Effector CD4-positive, alpha-beta T cell (primary cell): Measurements from ENCODE around the gene PML.
A peak's percentile ranks its signal among the peaks of the same experiment; 100 is the strongest.
"Not testable (repeated sequence)": the region's sequence is repeated elsewhere in the genome, so short reads cannot be mapped to it uniquely, and the experiment has no call there.

ENCODE experiments used
- DNase-seq: peaks from one replicate; pipeline ENCODE4 v3.0.0-alpha.2; 2020

PML gene

DNA sequence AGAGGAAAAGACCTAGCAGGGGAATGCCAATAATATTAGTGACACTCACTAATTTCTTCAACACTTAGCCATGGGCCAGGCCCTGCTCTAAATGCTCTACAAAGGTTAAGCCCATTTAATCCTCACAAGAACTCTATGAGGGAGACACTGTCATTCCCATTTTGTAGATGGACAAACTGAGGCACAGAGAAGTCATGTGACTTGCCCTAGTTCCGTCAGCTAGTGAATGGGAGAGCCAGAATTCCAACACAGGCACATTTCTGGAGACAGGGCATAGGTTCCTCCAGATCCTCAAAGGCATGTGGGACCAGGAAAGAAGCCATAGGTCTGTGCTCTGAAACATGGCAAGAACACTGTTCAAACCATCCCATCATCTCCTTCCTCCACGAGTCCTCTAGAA, 36.7 kb upstream of the PML start:
- DNase-seq = no peak

DNA sequence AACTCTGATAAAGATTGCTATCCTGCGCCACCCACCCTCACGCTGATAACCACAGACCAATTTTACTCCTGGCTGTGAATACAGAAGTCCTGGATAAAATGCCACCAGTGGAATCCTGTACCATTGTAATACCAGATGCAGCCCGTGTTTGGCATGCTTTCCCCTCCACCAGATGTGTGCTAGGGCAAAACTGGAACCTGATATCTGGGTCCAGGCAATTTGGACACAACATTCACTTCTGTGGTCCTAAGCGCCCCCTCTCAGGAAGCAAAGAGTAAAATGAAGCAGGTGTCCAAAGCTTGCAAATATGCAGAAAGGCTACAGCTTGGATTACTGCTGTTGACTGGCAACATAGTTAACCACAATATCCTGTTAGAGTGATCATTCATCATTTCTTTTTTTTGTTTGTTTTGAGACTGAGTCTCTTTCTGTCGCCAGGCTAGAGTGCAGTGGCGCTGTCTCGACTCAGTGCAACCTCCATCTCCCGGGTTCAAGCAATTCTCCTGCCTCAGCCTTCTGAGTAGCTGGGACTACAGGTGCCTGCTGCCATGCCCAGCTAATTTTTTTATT, 35.4 kb upstream of the PML start:
- no peak for DNase-seq

DNA sequence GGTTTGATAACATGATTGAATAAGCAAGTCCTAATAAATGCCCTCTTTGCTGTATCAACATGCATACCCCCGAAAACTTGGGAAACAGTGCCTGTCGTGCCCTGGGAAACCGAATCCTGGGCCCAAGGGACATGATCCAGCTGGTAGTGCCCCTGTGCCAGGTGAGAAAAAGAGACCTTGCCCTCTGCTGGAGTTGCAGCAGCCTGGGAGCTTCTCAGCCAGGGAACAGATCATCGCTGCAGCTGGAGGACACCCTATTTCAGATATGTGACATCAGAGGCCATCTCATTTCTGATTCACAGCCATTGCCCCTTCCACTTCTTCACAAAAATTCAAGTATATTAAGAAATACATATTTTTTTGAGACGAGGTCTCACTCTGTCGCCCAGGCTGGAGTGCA, 34.7 kb upstream of the PML start:
- DNase-seq = no peak

DNA sequence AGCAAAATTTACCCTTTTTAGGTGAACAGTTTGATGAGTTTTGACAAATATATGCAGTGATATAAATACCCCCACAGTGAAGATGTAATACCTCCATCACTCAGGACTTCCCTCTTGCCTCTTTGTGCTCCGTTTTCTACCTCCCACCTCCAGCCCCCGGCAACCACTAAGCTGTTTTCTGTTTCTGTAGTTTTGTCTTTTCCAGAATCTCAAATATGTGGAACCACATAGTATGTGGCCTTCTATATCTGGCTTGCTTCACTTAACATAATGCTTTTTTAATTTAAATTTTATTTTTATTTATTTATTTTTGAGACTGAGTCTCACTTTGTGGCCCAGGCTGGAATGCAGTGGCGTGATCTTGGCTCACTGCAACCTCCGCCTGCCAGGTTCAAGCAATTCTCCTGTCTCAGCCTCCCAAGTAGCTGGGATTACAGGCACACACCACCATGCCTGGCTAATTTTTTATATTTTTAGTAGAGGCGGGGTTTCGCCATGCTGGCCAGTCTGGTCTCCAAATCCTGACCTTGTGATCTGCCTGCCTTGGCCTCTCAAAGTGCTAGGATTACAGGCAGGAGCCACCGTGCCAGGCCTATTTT, 33.9 kb upstream of the PML start:
- DNase-seq = not testable (repeated sequence)

DNA sequence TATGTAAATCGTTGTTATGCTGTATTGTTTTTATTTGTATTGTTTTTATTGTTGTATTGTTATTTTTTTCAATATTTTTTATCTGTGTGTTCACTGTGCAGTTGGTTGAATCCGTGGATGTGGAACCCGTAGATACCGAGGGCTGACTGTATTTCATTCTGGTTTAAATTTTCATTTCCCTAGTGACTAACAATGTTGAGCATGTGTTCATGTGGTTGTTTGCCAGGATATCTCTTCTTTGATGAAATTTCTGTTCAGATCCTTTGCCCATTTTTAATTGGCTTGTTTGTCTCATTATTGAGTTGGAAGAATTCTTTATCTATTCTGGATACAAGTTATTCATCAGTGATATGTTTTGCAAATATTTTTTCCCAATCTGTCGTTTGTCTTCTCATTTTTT, 32.1 kb upstream of the PML start:
- DNase-seq = no peak

DNA sequence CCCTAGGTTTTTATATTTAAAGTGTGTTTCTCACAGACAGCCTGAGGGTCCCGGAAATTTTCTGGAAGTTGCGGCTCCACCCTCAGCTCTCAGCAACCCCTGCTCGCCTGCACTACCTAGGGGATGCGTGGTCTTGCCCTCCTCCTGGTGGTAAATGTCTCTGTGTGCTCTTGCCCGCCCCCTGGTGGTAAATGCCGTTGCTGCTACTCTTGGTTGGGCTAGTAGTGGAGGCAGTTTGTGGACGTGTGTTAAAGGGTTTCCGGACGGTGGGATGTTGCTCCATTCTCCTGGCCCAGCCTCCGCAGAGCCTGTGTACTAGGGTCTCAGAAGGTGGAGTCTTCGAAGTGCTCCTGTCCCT, 29.8 kb upstream of the PML start:
- peak; percentile 82 for DNase-seq

DNA sequence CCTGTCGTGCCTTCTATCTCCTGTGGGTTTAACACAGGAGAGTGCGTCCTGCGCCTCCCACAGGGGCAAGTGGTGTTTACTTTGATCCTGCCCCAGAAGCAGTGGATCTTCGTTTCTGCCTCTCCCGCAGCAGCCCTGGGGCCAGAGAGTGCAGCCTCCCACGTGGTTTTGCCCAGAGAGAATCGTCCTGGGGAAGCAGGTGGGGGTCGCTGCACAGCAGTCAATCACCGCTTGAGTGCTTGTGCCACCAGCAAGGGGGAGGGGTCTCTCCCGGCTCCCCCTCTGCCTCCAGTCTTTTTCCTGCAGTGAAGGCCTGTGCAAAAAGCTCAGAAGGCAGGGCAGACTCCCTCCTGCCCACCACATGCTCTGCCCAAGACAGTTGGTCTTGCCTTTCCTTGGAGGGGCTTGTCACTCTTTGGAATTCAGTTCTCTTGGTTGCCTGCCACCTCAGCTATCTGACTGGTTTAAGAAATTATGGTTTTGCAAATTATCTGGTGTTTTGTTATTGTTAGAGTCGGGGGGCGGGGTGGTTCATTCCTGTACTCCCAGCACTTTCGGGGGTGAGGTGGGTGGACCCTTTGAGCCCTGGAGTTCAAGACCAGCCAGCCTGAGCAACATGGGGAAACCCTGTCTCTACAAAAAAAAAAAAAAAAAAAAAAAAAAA, 29.3 kb upstream of the PML start:
- no peak for DNase-seq

DNA sequence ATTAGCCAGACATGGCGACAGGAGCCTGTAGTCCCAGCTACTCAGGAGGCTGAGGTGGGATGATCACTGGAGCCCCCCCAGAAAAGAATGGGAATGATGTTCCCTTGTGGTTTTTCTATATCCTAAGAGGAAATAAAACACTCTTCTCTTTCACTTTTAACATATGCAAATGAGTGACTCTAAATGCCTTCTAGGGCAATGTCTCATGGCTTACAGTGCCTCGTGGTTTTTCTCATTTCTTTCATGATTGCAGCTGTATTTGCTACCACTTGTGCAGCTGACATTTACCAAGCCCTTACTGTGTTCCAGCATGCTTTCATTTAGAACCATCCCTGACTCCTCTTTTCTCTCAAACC, 28.8 kb upstream of the PML start:
- DNase-seq = no peak

DNA sequence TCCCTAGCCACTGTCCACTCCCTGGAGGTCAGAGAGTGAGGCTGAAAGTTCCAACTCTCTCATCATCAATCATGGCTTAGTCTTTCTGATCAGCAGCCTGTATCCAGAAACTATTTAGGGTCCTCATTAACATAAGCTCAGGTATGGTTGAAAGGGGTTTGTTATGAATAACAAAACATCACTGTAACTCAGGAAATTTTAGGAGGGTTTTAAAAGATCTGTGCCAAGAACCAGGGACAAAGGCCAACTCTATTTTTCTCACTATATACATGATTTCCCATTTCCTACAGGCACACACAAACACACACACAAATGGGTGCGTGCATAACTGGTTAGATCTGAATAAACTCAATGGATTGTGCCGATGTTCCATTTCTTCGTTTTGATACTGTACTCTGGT, 26.1 kb upstream of the PML start:
- DNase-seq = no peak

DNA sequence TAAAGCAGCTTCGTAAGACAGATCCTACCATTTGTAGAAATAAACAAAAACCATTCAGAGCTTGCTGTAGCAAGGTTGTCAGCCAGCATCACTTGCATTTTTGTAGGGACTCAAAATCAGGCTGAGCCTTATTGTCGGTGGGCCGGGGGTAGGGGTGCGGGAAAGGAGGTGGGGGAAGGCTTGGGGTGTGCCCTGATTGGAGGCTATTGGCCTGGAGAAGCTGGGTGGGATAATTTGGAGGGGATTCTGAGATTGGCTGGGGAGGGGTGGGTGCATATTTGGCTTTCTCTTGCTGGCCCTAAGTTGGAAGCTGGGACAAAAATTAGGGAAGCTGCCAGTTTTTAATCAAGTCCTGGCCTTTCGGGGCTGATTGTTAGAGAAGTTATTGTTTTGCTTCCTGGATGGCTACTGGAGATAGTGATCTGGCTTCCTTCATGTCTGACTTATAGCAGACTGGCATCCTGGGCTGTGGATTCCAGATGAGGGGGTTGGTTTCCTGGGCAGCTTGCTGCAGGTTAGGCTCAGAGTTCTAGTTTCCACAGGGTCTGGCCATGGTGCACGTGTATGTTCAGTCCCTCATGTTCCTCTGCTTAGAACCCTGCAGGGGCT, 25.3 kb upstream of the PML start:
- no peak for DNase-seq

DNA sequence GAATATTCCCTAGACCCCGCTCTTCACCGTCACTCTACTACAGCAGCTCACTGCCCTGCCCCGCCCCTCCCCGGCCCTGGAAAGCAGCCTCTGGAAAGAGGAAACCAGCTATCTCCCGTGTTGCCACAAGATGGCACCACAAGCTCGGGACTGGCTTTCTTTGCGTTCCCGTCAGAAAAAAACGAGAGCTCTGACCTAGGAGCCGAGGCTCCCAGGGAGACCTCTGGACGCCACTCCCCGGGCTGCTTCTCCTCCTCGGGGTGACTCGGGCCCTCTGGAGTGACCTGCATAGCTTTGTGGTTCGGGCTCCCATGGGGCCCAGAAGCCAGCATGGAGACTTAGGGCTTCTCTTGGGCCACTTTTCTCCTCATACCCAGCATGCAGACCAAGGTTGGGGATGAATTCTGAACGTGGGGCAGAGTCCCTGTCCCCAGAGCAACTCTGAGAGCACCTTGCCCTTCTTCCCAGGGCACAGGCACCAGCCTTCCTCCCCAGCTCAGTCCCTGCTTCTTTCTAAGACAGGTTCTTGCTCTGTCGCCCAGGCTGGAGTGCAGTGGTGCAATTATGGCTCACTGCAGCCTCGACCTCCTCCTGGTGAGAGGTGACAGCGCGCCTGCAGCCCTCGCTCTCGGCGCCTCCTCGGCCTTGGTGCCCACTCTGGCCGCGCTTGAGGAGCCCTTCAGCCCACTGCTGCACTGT, 21.4 kb upstream of the PML start:
- peak; percentile 62 for DNase-seq

DNA sequence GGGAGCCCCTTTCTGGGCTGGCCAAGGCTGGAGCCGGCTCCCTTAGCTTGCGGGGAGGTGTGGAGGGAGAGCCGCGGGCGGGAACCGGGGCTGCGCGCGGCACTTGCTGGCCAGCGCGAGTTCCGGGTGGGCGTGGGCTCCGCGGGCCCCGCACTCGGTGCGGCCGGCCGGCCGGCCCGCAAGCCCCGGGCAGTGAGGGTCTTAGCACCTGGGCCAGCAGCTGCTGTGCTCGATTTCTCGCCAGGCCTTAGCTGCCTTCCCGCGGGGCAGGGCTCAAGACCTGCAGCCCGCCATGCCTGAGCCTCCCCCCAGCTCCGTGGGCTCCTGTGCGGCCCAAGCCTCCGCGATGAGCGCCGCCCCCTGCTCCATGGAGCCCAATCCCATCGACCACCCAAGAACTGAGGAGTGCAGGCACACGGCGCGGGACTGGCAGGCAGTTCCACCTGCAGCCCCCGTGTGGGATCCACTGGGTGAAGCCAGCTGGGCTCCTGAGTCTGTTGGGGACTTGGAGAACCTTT, 20.8 kb upstream of the PML start:
- DNase-seq = not testable (repeated sequence)

DNA sequence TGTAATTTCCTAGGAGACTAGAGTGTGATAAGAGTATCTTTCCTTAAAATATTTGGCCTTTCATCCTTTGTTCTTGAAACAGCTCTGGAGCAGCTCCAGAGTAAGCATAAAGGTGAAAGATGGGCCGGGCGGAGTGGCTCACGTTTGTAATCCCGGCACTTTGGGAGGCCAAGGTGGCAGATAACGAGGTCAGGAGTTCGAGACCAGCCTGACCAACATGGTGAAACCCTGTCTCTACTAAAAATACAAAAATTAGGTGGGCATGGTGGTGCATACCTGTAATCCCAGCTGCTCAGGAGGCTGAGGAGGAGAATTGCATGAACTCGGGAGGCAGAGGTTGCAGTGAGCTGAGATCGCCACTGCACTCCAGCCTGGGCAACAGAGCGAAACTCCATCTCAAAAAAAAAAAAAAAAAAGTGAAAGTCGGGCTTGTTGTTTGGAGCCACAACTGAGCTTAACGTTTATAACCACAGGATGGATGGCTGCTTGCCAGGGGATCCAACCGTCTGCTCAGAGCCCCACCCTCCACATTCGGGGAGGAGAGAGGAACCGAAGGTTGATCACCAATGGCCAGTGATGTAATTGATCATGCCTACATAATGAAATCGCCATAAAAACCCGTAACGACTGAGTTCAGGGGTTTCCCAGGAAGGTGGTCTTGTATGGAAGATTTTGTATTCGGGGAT, 18.9 kb upstream of the PML start:
- not testable (repeated sequence) for DNase-seq

DNA sequence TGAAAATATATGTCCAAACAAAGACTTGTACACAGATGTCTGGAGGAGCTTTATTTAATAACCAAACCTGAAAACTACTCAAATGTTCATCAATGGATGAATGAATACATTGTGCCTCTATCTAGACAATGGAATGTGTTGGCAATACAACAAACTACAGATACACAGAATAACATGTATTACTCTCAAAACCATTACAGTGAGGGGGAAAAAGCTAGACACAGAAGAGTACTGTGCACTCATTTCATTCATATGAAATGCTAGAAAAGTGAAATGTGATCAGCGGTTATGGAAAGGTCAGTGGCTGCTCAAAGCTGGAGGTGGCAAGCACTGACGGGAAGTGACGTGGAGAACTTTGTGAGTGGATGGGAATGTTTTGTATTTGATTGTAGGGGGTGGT, 15.6 kb upstream of the PML start:
- no peak for DNase-seq

DNA sequence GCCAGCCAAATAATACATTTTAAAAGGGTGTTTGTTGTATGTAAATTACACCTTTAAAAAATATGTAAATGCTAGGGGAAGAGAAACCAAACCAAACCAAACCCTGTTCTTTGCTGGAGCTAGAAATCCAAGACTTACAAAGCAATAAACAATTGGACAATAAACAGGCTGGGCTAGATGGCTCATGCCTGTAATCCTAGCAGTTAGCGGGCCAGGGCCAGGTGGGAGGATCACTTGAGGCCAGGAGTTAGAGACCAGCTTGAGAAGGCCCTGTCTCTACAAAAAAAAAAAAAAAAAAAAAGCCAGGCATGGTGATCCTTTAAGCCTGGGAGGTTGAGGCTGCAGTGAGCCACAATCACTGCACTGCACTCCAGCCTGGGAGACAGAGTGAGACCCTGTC, 14.9 kb upstream of the PML start:
- DNase-seq = no peak

DNA sequence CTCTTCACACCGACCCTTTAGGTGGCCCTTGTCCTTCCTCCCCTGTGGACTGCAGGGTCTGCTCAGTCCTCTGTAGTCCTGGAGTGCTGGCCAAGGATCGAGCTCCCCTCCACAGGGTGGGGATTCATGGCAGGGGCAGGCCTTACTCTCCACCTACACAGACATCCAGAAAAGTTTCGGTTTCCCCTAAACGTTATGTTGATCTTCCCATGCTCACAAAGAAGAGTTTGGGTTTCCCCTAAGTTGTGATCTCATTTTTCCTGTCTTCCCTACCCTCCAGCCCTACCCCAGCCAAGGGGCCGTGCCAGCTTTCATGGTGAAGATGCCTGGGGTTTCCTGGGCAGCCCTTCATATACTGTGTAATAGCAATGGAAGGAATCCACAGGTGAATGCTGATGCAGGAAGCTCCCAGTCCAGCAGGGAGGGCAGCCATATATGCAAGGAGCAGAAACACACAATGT, 12.7 kb upstream of the PML start:
- no peak for DNase-seq

DNA sequence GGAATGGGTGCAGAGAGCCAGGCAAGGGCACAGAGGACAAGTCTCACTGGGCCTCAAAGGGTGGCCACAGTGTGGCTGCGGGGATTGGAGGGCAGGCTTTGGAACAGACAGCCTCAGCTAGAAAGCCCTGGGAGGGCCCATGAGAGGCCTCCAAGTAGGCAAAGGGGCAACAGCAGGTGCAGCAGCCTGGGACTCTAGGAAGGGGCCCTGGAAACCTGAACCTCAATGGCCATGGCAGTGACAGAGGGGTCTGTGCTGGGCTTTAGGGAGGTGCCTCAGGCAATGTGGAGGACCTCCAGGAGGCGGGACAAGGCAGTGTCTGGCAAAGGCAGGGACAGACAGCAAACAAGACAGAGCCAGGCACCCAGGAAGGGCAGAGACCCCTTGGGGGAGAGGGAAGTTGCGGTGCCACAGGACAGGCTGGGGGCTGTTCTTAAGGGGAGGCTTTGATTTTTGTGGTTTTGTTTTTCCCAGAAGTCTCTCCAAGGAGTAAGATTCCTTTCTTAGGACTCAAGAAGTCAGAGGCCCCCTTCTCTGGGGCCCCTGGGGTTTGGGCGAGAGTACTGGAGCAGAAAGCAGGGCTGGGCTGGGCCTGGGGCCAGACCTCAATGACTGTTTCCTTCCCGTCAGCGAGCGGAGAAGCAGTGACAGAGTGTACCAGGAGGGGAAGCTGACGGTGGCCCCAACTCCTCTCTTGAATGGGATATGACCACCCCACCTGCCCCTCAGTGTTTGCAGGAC, 12.1 kb upstream of the PML start:
- no peak for DNase-seq

DNA sequence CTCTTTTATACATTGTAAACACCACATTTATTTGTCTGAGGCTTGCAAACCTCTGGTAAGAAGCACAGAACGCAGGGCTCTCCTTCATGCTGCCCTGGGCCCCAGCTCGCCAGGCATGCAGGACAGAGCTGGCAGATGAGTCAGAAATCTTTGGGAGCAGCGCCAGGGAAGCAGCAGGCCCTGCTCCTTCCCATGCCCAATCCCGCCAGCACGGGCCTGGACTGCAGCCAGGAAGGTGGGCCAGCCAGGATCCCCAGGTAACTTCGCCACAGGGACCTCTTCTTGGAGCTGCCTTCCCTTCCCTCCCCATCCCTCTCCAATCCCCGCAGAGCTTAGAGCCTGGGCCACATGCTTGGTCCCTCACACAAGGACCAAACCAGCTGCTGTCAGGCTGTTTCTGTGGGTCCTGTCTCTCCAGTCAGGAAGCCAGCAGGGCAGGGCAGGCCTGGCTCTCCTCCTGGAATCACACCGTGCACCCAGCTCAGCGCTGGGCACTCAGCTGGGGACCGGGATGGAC, 11.2 kb upstream of the PML start:
- DNase-seq = no peak

DNA sequence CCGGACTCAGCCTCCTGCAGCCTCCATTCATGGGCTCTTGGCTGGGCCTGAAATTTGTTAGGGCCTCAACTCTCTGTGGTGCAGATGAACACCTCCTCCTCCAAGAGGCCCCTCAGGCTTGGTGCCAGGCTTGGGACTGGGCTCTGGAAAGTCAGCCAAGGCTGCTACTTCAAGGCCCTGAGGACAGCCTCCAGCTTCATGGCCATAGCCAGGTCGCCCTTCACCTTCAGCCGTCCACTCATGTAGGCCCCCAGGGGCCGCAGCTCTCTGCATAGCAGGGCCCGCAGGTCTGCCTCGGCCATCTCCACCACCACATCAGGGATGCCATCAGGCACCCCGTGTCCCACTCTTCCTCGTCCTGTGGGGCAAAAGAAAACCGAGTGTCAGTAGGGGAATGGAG, 10.7 kb upstream of the PML start:
- DNase-seq = no peak

DNA sequence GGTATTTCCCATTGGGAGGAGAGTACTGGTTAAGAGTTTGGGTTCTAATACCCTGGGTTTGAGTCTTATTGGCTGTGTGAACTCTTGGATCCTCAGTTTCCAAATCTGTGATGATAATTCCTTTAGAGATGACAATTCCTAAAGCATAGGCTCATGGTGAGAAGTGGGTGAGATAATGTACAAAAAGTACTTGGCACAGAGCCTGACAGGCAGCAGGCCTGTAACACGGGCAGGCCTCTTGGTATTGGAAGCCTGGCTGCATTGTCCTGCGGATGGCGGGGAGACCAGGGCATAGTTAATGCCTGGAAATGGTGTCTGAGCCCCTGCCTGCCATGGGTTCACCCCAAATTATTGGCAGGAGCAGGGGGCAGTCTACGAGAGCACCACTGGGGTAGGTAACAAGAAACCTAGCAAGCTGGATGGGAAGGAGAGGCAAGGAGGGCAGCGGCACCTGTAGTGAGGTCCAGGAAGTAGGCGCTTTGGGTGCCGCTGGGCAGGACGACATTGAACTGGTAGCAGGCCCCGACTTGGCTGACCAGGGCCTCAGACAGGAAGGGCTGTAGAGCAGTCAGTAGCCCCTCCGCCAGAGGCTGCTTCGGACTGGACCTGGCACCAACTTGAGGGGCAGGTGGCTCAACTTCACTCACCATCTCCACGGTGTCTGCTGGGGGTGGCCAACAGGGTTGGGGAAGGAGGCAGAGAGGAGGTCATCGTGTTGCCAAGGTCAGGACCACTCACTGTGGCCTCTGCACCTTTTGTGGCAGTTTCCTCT, 10.1 kb upstream of the PML start:
- no peak for DNase-seq
